GM19025 (cell line): ENCODE data around the gene CADM3.

Experiments used
- ATAC-seq: cut with Tn5 transposase; IDR thresholded peaks from one replicate; pipeline ENCODE4 v1.9.1; 2021; ENCODE audit warnings: mild to moderate bottlenecking, low read depth, moderate library complexity; ENCODE audit not compliant: unreplicated experiment

CADM3 gene

DNA sequence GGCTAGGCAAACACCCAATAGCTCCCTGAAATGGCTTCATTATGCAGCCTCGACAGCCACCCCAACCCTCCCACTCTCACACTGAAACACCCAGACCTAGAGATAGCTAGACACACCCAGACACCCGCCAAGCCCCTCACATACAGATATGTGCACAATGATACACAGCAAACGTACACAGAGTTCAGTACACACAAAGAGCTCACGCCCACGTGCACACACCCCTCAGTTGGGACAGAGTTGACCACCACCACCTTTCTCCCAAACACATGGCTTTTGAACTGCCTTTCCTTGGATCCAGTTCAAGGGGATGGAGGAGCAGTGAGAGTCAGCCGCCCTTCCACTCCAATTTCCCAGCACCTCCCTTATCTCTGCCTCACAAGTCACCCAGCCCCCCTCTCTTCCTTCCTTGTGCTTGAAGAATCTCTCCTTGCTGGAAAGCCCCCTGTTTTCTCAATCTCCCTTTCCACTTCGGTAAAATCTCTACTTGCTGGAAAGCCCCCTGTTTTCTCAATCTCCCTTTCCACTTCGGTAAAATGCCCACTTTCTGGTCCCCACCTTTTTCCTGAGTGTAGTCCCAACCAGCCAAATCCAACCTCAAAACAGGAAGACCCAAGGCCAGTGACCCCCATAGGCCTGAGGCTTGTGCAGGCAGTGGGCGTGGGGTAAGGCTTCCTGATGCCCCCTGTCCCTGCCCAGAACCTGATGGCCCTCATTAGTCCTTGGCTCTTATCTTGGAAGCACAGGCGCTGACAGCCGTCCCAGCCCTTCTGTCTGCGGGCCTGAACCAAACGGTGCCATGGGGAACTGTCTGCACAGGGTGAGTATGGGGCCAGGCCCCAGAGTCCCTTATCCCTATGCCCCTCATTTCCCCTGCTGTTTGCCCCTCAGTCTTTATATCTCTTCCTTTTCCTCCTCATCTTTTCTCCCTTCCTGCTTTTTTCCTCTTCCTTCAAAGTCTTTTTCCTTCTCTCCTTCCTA is 33.0 kb downstream of the CADM3 start, which contains the start of gene ACKR1:
Gene ACKR1 (plus strand): TSS at position 715 of the 981 bp plus-strand sequence. CDS start 85 bp downstream, at position 800.
- ATAC-seq = no peak

DNA sequence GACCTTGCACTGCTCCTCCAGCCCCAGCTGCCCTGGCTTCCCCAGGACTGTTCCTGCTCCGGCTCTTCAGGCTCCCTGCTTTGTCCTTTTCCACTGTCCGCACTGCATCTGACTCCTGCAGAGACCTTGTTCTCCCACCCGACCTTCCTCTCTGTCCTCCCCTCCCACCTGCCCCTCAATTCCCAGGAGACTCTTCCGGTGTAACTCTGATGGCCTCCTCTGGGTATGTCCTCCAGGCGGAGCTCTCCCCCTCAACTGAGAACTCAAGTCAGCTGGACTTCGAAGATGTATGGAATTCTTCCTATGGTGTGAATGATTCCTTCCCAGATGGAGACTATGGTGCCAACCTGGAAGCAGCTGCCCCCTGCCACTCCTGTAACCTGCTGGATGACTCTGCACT is 33.8 kb downstream of the CADM3 start:
- no peak for ATAC-seq

DNA sequence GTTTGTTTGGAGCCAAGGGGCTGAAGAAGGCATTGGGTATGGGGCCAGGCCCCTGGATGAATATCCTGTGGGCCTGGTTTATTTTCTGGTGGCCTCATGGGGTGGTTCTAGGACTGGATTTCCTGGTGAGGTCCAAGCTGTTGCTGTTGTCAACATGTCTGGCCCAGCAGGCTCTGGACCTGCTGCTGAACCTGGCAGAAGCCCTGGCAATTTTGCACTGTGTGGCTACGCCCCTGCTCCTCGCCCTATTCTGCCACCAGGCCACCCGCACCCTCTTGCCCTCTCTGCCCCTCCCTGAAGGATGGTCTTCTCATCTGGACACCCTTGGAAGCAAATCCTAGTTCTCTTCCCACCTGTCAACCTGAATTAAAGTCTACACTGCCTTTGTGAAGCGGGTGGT is 34.7 kb downstream of the CADM3 start:
- no peak for ATAC-seq

DNA sequence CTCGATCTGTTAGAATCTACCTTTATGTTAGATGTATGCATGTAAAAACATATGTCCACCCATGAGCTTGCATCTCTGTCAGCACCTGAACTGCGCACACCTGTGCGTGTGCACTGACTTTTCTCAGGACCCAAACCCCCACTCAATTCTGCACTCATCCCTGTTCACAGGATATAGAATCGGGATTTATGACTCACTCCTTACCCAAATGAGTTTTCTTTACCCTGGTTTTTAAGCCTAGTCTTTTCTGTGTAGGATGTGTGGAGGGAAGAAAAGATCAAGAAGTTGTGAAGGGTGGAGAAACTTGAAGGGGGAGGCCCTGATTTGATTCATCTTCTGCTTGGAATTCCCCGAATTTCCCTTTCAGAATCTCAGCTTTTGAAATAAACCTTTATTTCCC is 35.7 kb downstream of the CADM3 start:
- ATAC-seq = no peak

DNA sequence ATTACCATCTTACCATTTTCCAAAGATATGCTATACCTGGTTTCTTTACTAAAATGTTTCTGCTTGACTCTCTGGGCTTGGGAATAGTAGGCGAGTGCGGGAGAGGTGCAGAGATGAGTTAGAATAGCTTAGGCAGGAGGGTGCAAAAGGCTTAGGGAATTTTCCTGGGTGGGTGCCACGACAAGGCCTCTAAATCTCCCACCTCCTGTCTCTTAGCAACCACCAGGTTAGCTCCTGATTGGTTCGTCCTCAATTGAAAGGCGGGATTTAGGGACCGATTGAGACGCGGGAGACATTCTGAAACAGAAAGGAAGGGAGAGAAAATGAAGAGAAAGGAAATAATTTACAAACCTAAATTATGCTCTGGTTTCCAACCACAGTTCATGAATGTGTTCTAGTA is 36.4 kb downstream of the CADM3 start:
- no peak for ATAC-seq

DNA sequence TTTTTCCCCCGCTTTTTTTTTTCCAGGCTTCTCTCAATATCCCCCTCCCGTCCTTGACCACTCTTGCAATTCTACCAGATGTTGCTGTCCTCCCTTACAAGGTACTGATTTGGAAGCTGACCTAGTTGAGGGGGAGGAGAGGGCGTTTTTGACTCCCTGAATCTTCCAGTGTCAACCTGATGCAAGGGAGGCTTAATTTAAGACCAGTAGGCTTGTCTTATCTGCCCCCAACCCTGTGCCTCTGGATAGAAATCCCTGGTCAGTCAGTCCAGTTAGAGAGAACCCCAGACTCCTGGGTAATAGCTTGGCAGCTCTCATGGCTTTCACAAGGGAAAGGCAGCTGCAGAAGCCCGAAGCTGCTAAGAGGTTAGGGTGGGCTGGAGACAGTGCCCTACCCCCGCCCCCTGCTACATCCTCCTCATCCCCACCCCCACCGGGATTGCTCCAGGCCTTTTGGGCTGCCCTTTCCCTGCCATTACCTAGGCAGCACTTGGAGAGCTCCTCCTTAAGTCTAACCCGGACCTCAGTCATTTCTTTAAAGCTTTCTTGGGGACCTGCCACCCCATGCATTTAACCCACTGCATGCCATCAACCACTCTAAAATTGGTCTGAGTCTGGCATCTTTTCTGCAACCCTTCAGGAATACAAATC is 36.9 kb downstream of the CADM3 start:
- no peak for ATAC-seq

DNA sequence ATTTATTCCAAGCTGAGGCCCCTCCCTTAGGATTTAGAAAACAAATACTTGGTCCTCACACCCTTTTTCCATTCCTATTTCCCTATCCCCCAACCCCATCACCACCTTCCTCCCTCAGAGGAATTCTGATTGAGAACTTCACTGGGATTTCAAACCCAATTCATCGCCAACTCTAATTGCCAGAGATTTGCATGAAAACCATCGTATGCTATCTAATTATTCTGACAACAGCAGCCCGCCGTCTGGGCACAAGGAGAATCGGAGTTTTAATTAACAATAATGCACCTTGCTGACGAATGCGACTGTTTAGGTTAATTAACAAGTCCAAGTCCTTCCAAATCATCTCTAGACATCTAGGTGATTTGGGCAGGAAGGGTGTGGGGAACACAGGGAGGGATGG is 37.6 kb downstream of the CADM3 start:
- no peak for ATAC-seq

DNA sequence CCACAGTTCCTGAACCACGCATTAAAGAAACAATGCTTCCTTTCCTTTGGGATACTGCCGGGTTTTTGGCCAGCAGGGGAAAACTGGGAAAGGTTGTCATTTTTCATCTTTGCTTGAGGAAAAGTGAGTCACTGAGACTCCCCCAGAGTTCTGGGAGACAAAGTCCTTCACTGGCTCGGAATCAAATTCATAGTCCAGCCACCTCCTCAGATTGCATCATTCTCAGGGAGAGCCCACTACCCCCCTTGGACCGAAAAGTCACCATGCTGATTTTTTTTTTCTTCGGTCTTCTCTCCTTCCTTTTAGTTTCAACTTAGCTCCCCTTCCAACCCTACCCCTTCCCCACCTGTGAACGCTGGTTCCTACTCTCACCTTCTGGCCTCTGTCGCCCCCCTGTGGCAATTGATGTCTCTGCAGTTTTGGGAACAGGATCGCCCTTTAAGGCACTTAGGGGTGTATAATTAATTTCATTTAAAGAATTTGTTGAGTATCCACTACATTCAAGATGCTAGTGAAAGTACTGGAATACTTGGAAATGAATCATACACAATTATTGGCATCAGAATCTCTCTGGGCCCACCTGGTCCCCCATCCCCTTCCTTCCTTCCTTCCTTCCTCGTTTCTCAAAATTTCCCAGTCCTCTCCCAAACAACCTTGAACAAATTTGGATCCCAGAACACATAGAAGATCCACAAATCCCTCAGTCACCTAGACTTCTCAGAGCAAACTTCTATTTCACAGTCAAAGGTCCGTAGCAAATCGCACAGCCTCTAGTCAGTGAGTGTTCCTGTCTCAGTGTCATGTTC is 40.1 kb downstream of the CADM3 start:
- no peak for ATAC-seq

DNA sequence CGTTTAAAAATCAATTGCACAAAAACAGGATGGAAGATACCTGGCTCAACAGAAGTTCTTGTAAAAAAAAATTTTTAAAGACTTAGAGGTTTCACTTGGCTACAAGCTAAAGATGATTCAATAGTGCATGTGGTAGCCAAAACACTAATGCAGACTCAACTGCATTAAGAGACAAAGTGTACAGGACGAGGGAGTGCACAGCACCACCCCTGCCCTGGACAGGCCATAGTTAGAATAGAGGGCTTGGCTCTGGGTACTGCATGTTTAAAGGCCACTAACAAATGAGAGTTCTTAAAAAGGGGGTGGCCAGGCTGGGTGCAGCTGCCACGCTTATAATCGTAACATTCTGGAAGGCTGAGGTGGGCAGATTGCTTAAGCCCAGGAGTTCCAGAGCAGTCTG is 41.2 kb downstream of the CADM3 start:
- ATAC-seq = no peak

DNA sequence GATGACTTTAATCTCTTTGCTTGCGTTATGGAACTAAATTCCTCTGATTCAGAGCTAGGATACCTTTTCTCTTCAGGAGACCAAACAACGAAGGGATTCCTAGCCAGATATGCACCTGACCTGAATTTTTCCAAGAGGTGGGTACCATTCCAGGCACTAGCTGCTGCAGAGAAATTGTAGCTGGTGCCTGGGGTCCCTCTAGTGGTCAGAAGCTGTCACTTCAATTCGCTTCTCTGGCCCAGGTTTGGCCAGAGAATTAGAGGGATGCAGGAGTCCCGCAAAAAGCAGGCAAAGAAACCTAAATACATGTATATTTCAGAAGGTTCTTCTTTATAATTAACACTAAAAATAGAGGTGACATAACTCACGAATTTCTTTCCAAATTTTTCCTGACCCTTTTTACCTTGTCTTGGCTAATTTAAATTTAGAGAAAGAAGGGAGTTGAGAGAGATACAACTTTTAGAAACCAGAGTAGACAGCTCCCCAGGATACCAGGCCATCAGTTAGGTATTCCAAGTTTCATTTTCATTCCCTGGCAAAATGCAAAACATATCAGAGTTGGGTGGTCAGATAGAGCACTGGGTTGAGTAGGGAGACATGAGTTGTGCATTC is 42.8 kb downstream of the CADM3 start:
- ATAC-seq = peak; percentile 51

DNA sequence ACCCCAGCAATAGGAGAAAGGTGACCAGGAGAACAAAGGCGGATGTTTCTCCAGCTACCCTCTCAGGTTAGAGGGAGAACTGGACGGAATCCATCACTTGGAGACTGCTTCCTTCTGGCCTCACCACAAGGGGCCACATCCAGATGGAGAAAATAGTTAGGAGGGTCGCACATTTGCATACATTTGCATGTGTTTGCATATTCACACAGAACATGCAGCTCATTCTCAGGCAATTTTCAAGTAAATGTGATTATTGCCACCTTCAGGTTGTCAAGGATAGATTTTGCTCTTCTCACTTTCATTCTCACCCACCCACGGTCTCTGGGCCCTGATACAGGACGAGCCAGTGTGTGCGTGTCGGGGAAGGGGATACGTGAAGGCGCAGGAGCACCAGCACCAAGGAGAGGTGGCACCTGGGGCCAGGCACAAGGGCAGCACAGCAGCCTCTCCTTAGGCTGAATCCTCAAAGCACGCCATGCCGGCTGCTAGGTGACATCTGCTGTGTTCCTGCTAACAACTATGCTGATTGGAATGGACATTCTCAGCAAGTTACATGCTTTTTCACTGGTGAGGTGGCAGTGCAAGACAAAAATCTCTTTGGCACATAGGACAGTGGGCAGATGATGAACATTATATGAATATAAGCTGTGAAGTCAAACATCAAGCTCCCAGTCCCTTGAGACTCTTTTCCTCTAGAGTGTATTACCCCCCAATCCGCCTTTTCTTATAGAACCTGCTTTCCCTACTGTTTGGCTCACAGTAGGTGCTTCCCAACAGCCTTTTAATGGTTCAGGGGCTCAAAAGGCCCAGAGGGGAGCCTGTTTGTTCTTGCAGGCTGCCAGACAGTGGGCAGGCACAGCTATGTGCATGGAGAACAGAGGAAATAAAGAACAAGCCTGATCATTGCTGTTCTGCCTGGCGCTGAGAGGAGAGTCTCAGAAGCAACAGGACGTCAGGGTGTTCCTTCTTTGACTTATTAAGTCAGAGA is 47.5 kb downstream of the CADM3 start:
- no peak for ATAC-seq

DNA sequence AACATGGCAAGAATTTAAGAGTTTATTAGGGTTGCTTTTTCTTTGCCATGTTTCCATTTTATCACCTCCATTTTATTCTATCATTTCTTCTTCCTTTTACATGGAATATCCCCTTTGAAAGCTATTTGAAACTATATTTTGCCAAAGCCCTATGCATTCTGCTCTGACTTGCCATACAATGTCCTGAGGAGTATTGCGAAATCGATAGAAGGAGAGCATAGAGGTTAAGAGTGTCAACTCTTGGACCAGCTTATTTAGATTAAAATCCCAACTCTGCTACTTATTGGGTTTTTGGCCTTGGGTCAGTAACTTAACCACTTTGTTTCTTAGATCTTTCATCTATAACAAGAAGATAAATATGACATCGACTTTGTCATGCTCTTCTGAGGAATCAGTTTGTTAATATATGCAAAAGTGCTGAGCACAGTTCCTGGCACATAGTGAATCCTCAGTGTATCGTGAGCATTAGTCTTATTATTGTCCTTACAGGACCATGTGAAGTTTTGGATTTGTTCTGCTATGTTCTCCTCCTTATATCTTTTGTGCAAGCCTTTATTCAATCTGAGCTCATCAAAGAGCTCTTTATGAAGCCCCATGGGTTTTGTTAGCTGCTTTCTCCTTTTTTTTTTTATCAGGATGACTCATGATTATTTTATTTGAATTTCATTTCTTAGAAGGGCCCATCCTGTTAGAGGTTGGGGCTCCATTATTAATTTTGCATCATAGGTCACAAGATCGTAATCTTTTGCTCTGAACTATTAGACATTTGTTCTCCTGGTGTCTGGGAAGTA is 50.9 kb downstream of the CADM3 start:
- no peak for ATAC-seq

DNA sequence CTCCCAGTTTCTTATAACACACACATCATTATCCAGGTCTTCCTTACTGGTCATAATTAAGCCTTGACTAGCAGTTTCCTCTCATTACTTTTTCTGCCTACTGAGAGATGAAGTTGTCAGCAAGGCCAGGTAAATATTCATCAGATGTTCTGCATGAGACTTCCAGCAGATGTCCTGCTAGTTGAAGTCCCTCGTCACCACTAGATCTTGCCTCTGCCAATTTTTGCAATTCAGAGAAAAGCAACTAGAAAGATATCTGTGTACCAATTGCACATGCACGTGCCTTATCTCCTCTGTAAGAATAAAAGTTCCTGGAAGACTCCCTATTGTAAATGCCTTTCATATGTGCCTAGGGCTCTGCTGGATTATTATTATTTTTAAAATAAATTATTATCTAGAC is 51.6 kb downstream of the CADM3 start:
- no peak for ATAC-seq

DNA sequence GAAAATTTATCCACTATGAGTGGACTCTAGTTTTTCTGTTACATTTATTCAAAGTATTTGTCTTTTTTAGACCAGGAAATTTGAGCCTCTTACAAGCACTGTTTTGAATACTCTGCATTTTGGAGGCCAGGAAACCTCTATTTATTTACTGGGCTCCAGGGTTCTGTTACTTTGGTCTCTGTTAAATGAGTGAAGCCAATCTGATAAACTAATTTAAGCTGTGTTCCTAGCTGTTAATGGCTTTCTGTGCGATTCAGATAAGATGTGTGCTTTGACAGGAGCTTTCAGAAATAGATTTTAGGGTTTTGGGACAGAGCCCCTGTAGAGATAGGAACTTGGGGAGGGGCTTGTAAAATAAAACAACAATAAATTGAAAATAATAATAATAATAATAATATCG is 57.1 kb downstream of the CADM3 start:
- ATAC-seq = no peak

DNA sequence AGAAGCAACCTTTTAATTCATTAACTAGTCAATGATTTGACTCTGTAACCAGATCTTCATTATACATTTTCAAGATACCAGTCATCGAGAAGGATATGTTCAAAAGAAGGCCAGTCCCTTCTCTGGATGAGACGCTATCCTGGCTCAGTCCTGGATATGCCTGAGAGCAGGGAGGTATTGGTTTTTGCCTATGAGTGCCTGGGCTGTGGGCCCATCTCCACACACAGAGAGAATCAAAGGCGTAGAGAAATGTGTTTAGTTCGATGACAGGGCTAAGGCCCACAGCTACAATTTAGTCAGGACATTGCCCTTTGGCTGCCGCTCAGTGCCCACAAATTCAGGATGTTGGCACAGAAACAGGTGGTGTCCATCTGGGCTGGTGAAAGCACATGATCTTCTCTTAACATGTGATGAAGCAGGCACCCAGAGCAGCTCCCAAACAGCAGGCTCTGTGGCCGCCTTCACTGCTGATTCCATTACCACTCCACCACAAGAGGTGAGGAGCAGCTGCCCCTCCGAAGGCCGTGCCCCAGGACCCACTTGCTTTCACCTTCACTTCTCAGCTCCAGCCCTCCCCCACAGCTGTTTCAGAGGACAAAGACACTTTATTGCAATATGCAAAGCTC is 58.0 kb downstream of the CADM3 start:
- no peak for ATAC-seq

DNA sequence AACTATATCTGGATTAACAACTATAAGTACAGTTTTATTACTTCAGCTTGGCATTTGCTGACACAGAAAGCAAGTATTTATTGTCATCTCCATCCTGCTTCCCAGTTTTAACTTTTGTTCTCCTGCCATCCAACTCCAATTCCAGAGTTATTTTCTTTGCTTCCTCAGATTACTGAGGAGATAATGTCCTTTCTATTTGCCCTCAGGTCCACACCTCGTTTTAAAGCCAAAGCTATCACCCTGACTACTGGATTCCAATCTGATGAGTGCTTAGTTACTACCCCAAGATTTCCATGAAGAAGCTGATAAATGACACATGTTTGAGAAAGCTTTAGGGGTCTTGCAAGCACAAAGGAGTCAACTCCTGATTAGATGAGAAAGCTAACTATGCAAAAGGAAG is 58.5 kb downstream of the CADM3 start:
- no peak for ATAC-seq

DNA sequence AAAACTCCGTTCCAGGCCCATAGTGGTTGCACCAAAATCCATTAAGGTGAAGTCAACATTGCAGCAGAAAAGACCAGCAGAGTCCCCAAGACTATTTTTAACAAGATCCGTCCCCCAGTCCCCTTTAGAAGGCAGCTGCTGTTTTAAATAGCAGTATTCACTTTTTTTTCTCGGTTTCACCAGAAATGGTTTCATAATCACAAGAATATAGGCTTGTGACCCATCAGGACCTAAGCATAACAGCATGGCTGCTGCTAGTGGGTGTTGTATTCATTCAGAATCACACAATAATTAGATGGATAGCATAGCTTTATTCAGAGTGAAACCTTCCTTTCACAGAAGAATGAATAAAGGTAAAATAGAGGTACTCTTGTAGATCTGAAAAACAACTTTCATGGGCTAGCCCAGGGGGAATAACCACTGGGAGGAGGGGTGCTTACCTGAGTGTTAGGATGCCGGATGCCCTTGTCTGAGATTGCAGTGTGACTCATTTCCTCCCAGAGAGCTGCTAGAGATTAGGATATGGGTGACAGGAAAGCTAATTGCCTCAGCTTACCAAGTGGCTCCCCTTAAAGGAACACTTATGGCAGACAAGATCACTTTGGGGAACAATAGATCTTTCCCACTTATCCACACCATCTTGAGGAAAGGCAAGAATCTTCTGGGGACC is 68.3 kb downstream of the CADM3 start:
- peak; percentile 85 for ATAC-seq

DNA sequence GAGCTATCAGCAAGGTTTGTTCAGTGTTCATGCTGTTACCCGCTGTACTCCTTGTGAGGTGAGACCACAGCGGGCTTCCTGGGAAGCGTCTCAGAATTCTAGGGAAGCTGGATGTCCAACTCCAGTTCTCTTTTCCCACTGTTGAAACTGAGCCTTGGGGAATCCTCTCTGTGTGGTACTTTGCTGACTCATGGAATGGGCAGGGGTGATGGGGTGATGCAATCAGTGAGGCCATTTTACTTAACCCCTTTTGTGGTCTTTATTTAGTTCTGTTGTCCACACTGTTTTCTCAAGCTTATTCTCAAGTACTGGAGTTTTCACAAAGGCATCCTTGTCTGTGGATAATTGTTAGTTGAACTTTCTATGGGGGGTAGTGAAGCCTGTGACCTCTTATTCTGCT is 75.9 kb downstream of the CADM3 start:
- ATAC-seq = no peak
